HG03558 (cell line): ENCODE results near the gene ST14.
"Not testable (repeated sequence)": the region's sequence is repeated elsewhere in the genome, so short reads cannot be mapped to it uniquely, and the experiment has no call there.

Source experiments
- ATAC-seq: cut with Tn5 transposase; IDR thresholded peaks from one replicate; pipeline ENCODE4 v1.9.1; 2021; ENCODE audit warnings: moderate number of reproducible peaks; ENCODE audit not compliant: unreplicated experiment; ENCODE audit errors: extremely low read depth

The ST14 gene

DNA sequence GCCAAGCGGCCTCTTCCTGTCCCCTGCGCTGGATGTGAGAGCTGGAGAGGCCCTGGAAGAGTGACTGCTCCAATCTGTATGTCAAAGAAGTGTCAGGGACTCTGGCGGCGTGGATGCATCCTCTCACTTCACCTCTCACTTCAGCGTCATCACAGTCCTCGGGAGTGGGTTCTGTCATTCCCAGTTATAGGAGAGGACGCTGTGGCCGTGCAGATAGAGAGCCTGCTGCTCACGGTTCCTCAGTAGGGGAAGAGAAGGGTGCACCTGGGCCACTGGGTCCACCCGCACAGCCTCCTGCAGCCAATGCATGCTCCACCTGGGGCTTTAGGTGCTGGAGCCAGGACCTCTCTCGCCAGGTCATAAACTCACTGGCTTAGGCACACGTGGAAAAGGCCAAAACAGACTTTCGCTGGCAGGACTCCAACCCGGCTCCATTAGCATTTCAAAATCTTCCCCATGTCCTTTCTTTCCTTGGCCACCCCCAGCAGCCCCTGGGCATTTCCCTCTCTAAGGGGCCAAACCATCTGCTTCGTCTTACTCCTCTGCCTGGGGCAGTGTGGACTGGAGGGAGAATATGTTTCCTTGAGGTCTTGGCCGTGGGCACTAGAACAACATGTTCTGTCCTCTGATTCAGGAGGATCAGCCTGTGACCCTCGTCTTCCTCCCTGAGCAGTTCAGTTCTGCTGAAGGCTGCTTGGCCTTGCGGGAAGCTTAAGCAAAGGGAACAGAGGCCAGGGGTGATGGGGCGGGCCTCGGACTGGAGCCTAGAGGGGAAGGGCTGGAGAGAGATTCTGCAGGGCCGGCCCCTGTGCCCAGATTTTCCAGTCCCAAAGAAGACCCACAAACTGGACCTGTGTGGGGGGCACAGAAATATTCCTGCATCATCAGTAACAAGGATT lies 57.8 kb downstream of the ST14 start:
- ATAC-seq = no peak

DNA sequence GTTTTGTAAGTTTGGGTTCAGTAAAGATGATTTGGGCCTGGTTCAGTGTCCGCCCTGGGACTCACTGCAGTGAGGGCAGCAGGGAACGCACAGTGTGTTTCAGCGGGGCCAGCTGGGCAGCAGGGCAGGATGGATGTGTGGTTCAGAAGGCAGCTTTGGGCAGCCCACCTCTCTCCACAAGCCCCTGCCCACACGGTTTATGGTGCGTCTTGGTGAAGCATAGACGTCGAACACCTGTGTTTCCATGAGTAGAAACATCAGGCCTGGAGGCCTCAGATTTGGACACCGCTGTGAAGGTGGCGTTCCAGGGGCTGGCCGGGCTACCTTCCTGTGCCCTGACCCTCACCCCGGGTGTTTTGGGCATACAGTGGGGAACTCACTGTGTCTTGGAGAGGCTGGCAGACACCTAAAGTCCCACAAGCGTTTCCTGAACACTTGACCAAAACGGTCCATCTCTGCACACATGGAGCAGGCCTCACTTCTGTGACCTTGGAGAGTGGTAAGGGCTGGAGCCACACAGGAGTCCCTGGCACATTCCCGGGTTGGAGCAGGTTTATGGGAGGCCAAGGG lies 59.0 kb downstream of the ST14 start:
- ATAC-seq = no peak

DNA sequence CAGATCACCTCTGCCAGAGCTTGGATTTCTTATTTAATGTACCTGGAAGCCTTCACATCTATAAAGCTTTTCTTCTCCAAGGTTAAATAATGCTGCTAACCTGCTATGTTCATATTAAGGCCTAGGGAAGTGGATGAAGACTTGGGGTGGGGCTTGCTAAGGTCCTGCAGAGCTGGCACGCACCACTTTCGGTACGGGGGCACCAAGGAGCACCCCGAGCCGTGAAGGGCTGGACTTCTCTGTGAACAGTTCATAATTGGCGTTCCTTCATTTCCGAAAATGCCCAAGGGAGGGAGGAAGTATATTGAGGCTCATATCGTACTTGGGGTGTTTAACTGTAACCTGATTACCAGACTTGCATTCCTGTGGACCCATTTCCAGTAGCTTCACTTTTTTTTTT lies 59.6 kb downstream of the ST14 start:
- no peak for ATAC-seq

- ATAC-seq = no peak
Measured at GRCh38 chr11:130220311-130221035, 60.9 kb downstream of the ST14 start.

DNA sequence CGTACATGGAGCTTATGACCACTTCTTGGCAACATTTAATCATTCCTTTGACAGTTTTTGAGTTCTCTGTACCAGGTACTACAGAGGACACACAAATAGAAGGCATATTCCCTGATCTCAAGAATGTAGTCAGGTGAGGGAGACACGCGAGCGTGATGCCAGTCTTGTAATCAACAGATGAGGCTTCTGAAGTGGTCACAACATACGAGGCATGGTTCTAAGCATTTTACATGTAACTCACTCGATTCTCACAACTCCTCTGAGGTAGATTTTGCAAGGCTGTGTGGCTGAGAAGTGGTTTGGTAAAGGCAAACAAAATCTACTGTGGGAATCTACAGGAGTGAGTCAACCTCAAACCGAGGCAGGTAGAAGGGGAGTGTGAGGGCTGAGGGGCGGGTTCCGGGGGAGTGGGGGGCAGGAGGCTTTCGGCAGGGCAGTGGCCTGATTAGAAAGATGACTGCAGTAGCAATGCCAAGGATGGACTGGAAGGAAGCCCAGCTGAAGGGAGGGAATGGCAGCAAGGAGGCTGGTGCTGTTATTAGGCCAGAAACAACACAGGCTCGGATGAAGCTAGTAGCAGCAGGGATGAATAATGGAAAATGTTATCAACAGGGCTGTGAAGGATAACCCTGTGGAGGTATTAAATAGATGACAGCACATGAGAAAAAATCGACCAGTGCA lies 63.8 kb downstream of the ST14 start:
- no peak for ATAC-seq

DNA sequence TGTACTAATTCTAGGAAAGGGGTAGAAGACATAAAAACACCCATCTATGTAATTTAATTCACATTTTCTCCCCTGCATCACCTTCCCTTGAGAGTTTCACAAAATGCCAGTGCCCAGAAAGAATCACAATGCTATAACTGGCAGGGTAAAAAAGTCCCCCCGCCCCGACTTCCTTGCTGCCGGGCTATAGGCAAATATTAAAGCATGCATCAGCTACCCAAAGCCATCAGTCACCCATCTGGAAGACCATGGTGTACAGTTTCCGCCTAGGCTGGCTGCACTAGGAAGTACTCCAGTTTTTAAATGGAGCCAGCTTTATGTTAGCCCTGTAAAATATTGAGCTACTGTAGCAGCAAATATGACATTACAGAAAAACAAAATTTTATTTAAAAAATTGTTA lies 67.8 kb downstream of the ST14 start:
- ATAC-seq = no peak

- ATAC-seq = not testable (repeated sequence)
Measured at GRCh38 chr11:130233486-130233885, 73.9 kb downstream of the ST14 start.

GRCh38 chr11:130233888-130234287 lies 74.3 kb downstream of the ST14 start:
- not testable (repeated sequence) for ATAC-seq

DNA sequence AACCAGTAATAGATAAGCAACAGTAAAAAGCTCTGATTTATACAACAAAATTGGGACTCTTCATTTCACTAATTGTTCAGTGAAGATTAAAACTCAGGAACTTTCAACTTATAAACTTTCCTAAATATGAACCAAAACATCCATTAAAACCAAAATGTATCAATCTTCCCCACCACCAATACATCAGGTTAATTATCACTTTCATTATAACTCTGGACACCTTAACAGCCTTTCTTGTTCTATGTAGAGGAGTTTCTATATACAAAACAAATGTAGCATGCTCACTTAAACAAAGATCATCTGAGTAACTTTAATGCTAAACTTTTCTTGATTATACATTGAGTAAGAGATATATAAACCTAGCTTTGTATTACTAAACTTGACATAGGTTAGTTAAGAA lies 74.7 kb downstream of the ST14 start:
- ATAC-seq = no peak

GRCh38 chr11:130237282-130238006 lies 77.9 kb downstream of the ST14 start:
- no peak for ATAC-seq

GRCh38 chr11:130241713-130242112 lies 82.1 kb downstream of the ST14 start:
- ATAC-seq = no peak

DNA sequence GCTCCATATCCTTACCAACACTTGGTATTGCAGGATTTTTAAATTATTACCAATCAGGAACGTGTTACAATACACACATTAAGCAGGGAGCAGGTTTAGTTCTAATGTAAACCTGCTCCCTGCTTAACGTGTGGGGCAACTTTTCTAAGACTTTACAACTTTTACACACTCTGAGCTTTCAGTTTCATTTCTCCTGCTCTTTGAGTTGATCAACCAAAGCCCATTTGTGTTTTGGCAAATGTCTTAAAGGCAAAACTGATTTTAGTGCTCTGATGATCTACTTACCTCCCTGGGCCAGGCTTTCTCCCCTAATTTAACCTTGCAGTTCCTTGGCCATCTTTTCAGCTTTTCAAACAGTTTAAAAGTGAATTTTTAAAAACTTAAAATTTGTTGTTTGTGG lies 84.2 kb downstream of the ST14 start:
- ATAC-seq = peak; percentile 76

DNA sequence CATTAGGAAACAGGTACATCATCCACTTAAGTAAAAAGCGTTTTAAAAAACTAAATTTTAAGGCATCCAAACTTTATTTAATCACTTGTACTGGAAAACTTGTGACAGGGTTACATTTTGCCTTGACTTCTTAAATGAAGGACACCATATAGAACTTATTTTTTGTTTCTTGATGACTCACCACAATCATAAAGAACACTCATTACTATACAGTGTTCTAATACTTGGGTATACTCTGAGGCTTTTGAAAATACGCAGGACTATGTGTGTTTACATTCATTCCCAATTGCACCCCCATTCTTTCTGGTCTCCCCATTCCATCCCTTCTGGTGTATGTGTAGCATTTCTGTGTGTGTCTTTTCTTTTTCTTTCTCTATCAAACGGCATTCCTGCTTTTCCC lies 85.3 kb downstream of the ST14 start:
- no peak for ATAC-seq

GRCh38 chr11:130245375-130245774 lies 85.8 kb downstream of the ST14 start:
- not testable (repeated sequence) for ATAC-seq

- ATAC-seq = no peak
Measured at GRCh38 chr11:130246270-130246669, 86.7 kb downstream of the ST14 start.

DNA sequence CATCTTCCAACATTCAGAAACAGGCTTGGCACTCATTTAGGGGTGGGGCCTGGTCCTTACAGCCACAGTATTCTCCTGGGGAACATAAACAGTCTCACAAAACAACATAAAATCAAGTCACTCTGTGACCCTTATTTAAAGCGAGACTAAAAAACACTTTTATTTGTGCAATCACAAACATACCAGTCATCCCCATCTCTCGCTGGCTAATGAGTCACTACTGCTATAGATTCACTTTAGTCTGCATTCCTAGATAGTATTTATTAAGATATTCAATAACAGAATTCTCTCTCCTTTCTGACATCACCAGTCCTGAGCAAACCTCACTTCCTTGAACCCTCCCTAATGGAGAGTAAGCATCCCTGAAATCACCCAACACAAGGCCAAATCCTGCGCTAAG lies 87.2 kb downstream of the ST14 start:
- ATAC-seq = no peak

GRCh38 chr11:130247319-130247718 lies 87.7 kb downstream of the ST14 start:
- no peak for ATAC-seq

GRCh38 chr11:130249371-130249770 lies 89.8 kb downstream of the ST14 start:
- ATAC-seq = no peak

GRCh38 chr11:130249929-130250328 lies 90.3 kb downstream of the ST14 start:
- ATAC-seq = not testable (repeated sequence)

- ATAC-seq = not testable (repeated sequence)
Measured at GRCh38 chr11:130251763-130252162, 92.2 kb downstream of the ST14 start.
